GM19328 (cell line): ENCODE results near the gene ACP1.

Source experiments
- ATAC-seq: cut with Tn5 transposase; IDR thresholded peaks from one replicate; pipeline ENCODE4 v1.9.1; 2021; ENCODE audit warnings: mild to moderate bottlenecking, moderate library complexity; ENCODE audit not compliant: unreplicated experiment

Gene ACP1

DNA sequence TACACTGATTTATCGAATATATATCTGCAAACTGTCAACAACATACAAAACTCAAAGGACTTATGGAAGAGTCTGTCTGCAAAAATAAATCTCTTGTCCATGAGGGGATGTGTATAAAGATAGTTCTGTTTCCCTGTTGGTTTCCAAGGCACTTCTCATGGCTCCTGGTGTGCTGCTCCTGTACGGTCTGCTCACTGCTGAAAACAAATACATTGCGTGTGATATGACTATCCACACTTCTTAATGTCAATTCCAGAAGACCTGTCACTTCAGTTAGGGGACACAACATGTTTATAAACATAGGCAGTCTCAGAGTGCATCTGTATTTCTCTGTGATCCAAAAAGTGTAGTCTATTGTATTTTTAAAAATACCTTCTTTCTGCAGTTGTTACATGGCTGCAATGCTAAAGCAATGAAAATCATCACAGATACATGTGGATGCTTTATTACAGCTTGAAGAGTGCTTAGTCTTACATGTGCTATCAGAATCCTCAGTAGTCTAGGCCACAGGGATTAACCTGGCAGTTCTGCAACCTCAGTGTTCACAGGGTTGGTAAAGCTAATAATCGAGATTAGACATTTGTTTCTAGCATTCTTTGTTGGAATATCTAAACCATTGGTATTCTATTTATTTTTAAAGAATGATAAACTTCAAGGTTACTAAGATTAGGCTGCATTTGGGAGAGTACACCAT, 15.4 kb downstream of the ACP1 start:
- ATAC-seq: no peak

DNA sequence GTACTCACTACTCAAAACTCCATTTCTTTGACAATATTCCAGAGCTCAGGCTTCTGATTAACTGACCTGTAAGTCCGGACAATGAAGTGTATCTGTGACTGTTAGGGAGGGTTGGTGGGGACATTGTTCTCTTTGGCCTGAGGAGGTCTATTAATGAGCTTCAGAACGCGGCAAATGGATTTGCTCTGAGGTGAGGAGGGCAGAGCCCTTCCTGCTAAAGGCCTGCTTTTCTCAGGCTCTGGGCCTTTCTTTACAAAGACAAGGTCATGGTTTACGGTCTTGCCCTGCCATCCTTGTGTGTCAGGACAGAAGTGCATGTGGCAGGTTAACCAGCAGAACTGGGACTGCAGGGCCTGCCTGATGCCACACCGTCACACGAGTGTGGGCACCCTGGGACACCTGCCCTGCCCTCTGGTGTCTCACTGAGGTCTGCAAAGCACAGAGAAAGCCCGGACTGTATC, 15.9 kb downstream of the ACP1 start:
- no peak for ATAC-seq

DNA sequence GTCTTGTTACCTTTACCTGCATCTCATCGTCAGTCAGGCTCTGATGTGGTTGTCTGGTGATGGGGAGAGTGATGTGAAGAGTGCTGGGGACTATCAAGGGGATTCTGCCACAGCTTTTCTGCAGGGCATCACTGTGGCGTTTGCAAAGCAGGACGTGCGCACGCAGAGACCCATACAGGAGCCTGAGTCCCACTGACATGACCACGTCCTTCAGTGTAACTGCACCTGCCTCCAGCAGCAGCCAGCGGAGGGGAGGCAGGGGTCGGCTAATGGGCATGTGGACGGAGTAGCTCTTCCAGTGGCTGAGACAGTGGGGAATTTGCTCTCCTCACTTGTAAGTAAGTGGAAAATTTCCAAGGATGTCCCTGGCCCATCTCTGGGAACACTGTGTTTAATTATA, 16.6 kb downstream of the ACP1 start:
- ATAC-seq: no peak

DNA sequence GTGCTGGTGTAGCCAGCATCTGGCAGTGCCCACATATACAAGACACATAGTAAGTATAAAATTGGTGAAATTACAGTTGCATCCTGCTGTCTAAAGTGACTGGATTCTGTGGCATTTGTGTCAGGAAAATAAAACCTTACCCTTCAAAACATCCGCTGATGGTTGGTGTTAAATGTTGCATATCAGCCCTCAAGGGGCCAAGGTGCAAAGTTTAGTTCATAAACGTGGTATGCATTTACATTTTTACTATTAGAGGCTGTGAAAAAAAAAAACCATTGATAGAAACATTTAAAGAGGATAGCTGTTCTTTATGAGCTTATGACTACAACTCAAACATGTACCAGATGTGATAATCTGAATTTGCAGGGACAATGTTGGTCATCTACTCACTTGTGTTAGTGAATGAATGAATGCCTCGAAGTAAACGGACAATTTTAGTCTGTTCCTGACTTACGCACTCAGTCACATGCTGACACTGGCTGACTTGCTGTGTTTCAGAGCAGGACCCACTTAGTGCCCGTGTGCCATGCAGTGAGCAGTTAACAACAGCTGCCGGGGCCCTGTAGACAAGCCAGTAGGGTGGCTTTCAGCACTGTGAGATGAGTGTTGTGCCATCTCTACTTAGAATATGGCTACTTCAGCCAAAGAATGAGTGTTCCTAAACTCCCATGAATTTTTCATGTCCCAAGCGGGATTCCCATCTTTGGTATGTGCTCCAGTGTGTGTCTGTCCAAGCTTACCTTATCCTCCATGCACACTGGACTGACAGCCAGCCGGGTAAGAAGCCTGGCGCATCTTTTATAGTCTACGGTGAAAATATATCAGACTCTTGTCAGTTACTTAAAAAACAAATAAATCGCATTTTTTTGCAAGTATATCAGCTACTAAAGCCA, 17.9 kb downstream of the ACP1 start:
- ATAC-seq: no peak

DNA sequence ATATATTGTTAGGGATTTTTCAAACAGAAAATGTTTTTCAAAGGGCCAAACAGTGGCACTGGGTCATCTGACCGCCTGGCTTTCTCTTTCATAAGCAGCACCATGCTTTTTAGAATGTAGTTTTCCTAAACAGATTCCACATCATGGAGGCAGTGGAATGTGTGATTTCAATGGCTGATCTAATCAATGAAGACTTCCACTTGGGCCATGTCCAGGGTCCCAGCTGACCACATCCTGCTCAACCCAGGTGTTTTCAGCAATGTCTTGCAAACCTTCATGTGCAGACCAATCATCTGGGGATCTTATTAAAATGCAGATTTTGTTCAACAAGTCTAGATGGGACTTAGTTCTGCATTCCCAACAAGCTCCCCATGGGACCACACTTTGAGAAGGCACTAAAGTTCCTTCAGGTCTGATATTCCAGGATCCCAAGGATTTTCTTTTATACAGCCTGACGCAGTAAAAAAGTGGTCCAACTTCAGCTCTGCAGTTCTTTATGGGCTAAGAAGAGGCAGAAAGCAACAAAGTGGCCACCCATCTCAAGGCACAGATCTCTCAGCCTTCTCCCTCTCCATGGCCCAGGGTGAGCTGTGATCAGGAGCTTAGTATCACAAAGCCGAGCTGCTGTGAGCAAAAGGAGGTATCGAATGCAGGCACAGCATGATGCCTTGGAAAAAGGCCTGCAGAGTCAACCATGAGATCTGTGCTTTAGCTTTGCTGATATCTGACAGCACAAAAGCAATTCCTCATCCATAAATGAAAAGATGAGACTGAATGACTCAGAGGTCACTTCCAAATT, 19.4 kb downstream of the ACP1 start:
- ATAC-seq: no peak

DNA sequence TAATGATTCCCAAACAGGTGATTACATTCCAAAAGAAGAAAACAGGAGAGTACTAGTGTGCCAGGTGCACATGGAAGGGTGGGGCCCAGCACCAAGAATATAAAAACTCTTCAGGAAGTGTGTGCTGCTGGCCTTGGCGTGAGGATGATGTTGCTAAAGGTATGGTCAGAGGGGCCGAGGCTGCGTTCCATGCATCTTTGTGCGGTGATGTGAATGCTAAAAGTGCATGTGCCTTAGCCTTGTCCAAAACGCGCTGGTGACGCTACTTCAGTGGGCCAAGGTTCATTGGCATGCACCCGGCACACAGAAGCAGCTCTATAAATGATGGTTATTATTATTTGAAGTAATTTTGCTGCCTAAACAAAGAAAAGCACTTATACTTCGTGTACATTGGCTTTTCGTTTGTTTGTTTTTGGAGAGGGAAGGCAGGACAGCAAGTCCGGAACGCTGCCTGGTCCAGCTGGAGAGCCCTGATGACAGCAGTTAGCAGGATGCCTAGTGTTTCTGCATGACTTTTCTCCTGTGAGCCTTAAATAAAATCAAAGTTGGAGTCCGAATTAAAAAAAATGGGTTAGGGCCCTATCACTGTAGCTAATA, 20.2 kb downstream of the ACP1 start:
- ATAC-seq: no peak

DNA sequence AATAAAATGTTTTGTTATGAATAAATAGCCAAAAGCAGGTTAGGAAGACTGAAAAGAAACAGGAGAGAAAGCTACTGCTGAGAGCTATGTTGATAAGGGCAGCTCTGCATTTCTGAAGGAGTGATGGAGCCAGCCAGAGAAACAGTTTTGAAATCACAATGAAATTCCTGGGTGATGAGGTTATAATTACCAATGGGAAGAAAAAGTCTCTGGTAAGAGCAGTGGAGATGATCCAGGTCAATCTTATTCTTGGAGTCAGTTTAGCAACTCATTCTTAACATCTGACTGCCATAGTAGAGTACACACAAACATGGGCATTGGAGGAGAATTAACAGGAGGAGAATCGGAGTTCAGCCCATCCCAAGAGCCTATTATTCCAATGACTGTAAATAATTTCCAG, 20.8 kb downstream of the ACP1 start:
- ATAC-seq: no peak

DNA sequence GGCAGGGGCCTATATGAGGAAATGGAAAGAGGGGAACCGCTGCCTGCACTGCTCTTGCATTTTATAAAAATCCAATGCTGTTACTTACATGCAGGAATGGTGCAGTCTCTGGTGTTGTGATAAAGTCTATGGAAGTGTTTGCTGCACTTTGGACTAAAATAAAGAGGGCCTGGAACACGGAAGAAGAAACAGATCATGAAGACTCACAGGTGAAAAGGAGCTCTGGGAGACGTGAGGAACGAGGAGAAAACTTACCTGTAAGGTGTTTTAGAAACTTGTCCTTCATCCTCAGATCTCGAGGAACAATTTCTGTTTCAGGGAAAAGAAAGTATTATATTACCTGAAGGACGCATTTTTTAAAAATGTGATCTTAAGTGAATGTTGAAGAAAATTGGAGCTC, 21.3 kb downstream of the ACP1 start:
- ATAC-seq: no peak

DNA sequence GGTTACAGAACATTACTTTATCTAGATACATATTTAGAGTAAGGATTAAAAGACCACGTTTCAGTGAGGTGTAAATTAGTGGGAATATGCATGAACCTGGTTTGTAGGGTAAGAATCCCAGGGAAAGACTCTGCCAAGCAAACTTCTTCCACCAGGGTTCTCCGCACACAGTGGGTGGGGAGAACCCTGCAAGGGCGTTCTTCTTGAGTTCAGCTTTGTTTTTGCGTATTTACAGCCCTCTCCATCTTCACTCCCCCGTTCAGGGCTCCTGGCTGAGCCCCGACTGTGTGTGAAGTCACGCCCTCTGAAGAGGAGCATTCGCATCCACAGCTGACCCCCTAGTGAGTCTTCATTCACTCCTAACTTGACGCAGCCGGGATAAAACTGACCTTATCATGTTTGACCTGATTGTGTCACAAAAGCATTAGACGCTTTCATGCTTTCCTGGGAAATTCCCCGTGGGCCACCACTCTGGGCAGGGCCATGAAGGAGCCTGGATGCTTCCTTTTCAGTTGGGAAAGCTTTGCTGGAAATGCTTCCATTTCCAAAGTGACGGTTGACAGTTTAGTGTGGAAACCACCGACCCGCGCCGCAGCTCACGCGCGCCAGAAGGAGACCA, 22.1 kb downstream of the ACP1 start:
- ATAC-seq: no peak

DNA sequence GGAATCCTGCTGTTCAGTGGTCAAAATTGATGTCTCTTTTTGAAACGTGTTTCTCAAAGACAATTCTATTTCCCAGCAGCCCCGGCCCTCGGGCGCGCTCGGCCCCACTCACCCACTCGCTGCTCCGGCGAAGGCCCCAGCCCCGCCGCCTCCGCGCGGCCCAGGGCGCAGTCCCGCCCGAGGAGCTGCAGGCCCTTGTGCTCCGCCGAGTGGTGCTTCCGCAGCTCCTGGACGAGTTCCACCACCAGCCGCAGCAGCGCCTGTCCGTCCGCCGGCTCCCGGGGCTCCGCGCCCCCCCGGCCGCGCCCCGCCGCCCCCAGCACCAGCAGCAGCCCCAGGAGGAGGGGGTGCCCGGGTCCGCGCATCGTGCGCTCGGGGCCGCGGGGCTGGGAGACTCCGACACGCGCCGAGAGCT, 22.7 kb downstream of the ACP1 start:
- ATAC-seq: no peak

DNA sequence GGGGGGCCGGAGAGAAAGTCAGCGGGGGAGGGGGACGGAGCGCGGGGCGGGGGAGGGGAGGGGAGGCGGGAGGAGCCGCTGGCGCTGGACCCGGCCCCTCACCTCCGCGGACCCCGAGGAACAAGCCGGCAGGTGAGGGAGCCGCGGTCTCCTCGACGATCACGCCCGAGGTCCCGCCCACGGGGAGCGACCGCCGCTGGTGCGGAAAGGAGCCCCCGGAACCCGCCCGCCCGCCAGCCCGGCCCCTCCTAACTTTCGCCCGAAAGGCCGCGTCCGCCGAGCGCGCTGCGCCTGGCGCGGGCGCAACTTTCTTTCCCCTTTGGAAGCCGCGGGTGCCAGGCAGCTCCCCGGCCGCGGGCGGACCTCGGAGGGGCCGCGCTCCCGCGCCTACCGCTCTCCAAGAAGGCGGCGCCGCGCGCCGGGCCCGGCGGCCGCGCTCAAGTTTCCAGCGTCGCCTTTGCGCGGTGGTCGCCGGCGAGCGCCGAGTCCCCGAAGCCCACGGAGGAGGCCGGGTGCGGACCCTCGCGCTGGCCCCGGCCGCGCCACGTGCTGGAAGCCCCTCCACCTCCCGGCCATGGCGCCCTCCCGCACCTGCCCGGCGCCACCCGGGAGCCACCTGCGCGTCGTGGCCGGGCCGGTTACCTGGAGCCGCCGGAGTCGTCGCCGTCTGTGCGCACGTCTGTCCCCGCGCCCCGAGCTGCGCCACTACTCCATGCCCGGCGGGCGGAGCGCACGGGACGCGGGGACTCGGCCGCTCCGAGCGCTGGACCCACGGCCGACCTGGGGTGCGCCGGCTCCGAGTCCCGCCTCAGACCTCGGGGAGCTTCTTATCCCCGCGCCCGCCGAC, 23.4 kb downstream of the ACP1 start, which contains the start of gene ALKAL2:
ALKAL2 (minus strand) TSS at position 181 of the 847 bp plus-strand sequence. CDS start 256 bp downstream, outside the sequence.
- no peak for ATAC-seq

DNA sequence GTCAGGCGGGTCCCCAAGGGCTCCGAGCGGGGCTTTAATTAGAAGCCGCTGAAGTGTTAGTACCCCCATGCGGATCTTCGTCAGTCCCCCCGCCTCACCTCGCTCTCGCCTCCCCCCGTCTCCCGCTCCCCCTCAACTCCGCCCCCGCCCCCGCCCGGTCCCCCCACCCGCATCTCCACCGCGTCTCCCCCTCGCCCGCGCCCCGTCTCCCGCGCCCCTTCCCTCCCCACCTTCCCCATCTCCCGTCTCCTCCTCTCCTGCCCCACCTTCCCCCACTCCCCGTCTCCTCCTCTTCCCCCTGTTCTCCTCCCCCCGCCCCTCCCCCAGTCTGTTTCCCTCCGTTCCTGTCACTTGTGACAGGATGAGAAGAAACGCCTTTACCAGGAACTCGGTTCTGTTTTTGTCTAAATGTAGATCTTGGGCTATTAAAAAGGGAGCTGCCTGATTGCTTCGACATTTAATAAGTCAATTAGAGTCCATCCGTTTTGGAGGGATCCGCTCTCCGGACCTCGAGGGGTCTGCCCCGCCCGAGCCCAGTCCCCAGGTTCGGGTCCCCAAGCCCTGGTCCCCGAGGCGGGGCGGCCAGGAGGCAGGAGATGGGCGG, 24.1 kb downstream of the ACP1 start:
- no peak for ATAC-seq

DNA sequence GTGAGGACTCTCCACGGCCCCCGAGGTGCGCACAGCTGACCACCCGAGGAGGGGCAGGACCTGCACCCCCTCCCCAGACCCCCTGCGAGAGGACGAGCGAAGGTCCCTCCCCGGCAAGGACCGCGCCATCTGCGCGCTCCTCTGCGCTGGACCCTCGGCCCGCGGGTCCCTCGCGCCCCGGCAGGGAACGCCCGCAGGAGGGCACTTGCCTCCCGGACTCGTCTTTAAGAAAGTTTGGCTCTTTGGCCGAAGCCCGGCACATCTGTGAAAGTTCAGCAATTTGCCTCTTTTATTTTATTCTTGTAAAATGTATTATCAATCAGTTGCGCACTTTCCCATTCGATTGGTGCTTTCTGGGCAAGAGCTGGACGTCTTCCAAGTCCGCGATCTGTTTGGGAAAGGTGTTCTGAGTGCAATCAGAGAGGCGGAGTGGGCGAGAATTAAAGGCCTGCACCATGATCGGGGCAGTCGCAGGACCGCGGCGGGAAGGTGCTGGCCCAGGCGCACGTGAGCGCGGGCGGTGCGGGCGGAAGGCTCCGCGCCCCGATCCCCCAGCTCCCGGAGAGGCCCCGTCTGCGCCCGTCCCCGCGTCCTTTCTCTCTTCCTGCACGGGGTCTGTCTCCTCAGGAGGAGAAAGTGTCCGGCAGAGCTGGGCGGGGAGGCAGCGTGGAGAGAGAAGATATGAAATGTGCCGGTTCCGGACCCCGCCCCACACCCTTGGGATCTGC, 24.8 kb downstream of the ACP1 start:
- no peak for ATAC-seq

DNA sequence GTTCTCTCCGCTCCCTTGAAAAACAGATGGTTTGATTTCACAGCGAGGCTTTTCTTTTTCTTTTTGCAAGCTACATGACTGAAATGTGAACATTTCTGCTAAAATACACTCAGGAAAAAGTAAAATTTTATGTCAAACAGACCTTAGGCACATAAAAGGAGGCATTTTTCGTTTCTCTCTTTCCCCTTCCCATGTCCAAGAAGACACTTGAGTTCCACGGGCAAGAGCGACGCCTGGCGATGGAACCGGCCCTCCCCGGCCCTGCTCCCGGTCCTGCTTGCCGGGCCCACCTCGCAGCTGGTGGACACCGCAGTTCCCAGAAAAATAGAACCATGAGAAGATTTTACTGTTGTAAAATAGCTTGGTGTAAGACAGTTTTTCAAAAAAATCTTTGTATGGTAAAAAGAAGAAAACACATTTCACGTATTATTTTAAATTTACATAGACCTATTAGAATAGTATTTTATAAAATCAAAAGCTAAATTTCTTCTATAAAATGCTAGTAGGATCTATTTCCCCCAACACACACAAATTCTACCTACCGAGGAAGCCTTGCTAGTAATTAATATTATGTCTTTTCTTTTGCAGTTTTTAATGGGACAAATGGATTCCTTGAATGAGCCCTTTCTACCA, 25.5 kb downstream of the ACP1 start:
- no peak for ATAC-seq

DNA sequence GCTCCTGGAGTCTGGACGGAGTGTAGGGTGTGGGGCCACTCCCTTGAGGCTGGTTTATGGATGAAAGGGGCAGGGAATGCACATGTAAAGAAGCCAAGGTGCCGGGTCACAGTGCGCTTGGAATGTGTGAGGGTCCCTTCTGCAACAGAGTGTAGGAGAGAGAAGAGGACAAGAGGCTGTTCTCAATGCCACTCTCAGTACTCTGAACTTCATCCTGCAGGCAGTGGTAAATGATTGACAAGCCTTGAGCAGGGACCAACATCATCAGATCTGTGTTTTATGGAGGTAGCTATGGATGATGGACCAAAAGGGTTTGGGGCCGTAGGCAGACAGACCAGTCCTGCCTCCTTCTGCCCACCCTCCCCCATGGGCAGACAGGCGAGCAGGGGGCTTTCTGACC, 30.3 kb downstream of the ACP1 start:
- no peak for ATAC-seq

DNA sequence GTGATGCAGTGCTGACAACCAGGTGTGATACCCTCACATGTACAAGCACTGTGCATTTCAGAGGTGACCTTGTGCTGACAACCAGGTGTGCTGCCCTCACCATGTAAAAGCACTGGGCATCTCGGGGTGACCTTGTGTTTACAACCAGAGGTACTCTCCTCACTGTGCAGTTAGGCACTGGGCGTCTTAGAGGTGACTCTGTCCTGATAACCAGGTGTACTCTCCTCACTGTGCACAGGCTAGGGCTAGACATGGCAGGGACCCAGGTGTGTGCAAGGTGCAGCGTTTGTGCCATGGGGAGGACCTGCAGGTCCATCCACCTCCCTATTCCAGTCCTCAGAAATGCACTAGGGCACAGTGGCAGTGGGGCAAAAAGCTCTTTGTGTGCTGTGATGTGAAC, 31.6 kb downstream of the ACP1 start:
- ATAC-seq: no peak

DNA sequence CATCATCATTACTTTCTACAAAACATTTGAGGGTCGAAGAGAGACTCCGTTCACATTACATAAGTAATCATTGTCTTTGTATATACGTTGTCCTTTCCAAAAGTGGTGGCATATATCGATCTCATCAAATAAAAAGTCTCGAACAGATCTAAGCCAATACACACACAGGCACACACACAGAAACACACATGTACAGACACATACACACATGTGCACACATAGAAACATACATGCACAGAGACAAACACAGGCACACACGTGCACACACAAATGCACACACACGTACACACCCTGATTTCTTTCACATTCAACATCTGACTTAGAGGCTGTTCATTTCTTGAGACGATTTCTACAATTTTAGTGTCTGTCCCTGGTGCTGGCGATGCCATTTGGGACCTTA, 40.6 kb downstream of the ACP1 start:
- no peak for ATAC-seq
